Fibroblast of gingiva (primary cell): ENCODE data around the gene FAM32A.

Experiments used
- DNase-seq: peaks from one replicate; pipeline ENCODE4 v3.0.0-alpha.2; 2011; ENCODE audit warnings: low read depth

FAM32A gene

GRCh38 chr19:16185123-16185767 lies at the start of gene FAM32A:
Gene FAM32A (plus strand): TSS chr19:16185410. CDS start chr19:16185443, 33 bp downstream.
- DNase-seq, result peak; percentile 99

GRCh38 chr19:16135430-16136127 lies 49.6 kb upstream of the FAM32A start:
- DNase-seq, result no peak

GRCh38 chr19:16136185-16136999 lies 48.8 kb upstream of the FAM32A start:
- no peak for DNase-seq

DNA sequence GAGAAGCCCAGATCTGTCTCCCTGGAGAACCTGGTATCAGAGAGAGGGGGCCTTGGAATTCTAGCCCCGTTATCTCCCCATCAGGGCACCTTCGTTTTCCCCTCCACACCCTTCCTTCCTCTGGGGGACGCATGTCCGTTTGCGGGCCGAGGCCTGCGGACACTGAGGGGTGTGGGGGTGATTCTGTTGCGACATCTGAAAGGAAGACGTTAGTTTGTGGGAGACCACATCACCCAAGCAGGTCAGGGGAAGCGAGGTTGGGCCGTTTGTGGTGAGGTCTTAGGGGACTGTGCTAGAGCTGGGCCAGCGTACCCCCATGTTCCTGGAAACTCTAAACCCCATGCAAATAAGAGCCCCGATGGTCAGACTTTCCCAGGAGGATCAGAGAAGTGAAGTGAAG lies 45.5 kb upstream of the FAM32A start:
- no peak for DNase-seq

DNA sequence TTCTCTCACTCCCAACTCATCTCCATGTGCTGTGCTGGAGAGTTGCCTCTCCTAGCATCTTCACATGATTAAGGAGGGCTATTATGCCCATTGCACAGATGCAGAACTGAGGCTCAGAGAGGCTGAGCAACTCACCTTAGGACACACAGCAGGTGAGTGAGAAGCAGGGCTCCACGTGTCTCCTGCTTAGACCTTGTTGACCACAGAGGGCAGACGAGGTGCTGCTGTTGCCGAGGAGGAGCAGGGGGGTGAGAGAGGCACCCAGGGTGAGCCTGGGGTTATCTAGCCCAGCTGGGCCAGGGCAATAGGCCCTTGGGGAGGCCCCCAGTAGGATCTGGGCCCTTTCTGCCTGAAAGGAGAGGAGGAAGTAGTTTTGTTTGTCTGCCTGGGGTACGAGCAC lies 44.2 kb upstream of the FAM32A start:
- no peak for DNase-seq

- DNase-seq, result no peak
These were observed 43.1 kb upstream of the FAM32A start for GRCh38 chr19:16142032-16142580.

DNA sequence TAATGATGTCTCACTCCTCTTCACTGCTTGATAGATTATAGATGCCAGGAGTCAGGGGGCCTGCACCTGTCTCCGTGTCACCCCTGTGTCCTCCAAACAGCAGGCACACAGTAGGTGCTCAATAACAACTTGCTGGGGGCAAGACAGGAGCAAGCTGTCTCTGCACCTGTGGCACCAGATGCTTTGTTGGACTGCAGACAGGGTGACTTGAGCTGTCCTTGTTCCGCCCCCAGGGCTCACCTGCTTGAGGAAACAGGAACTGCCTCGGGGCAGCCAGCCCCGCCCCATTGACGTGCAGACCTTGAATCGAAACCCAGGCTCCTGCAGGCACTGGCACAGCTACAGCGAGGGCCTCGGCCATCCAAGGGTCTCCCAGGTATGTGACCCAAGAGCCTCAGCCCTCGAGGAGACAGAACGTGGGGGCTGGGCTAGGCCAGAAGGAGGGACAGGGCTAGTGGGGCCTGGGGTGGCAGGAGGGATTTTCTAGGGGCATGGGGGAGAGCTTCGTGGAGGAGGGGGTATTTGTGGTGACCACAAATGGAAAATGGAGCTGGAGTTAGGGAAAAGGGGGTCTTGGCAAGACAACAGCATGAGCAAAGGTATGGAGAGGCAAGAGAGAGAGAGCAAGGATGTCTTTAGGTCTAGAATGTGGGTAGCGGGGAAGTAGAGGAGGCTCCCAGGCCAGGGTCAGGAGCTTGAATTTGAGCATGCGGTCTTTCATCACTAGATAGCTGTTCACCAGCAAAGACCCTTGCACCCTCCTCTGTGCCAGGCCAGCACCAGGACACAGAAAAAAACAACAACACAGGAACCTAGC lies 41.6 kb upstream of the FAM32A start, which contains the start of gene HSH2D:
HSH2D (plus strand) TSS at position 287 of the 817 bp plus-strand sequence. CDS start 5,066 bp downstream, outside the sequence.
- no peak for DNase-seq

GRCh38 chr19:16144216-16144581 lies 41.0 kb upstream of the FAM32A start:
- no peak for DNase-seq

DNA sequence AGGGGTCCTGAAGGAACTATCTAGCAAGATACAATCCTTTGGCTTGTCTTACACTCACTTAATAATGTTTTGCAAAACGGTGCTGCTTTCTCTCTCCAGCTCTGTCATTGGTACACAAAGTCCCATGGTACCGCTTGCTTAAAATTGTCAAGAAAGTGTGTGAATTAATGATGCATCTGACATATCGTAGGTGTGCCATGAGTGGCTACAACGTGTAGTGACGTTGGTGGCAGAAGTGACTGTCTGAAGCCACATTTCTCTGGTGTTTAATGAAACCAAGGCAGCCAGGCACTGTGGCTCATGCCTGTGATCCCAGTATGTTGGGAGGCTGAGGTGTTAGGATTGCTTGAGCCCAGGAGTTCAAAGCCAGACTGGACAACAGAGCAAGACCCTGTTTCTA lies 39.1 kb upstream of the FAM32A start:
- DNase-seq, result no peak

- no peak for DNase-seq
These were observed 36.6 kb upstream of the FAM32A start for GRCh38 chr19:16148443-16149229.

GRCh38 chr19:16153582-16154336 lies 31.5 kb upstream of the FAM32A start:
- DNase-seq, result no peak

GRCh38 chr19:16154557-16154956 lies 30.7 kb upstream of the FAM32A start:
- DNase-seq, result no peak

- no peak for DNase-seq
These were observed 30.1 kb upstream of the FAM32A start for GRCh38 chr19:16155128-16155527.

DNA sequence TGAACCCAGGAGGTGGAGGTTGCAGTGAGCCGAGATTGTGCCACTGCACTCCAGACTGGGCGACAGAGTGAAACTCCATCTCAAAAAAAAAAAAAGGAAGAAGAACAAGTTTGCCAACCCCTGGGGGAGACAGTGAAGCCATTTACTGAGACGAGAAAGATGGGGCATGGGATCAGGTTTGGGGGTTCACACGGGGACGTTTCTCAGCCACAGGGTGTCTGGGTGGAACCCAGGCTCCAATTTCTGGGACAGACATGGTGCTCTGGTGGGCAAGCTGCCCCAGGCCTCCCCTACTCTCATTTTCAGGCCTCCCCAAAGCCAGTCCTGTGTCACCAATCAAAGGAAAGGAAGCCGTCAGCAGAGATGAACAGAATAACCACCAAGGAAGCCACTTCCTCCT lies 28.3 kb upstream of the FAM32A start:
- no peak for DNase-seq

DNA sequence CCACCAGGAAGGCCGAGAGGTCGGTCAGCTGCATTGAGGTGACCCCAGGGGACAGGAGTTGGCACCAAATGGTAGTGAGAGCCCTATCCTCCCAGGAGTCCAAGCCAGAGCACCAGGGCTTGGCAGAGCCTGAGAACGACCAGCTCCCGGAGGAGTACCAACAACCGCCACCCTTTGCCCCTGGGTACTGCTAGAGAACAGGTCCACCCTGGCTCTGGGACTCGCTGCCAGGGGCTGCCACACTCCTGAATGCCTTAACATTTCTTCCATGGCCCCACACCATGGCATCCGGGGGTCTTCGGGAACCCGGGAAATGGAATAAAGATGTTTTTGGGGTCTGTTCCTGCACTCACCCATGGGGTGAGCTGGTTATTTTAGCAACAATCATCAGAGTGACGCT lies 27.6 kb upstream of the FAM32A start:
- DNase-seq, result no peak

- DNase-seq, result no peak
These were observed 25.6 kb upstream of the FAM32A start for GRCh38 chr19:16159655-16160054.

DNA sequence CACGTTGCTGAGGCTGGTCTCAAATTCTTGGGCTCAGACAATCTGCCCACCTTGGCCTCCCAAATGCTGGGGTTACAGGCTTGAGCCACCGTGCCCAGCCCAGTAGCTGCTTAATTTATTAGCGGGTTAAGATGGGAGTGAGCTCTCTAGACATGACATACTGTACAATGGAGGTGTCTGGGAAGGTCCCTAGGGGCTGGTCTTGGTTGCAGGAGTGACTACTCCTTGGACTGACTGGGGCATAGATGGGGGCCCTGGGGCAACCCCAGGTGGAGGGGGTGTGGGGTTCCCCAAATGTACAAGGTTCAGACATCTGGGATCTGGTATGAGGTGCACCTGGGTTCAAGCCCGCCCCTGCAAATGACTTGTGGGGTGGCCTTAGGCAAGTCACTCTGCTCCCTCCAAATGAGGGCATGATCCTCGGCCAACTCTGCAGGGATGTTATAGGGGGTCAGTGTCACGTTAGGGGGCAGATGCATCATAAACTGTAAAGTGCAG lies 24.7 kb upstream of the FAM32A start:
- no peak for DNase-seq

GRCh38 chr19:16160943-16161560 lies 24.2 kb upstream of the FAM32A start:
- DNase-seq, result no peak

DNA sequence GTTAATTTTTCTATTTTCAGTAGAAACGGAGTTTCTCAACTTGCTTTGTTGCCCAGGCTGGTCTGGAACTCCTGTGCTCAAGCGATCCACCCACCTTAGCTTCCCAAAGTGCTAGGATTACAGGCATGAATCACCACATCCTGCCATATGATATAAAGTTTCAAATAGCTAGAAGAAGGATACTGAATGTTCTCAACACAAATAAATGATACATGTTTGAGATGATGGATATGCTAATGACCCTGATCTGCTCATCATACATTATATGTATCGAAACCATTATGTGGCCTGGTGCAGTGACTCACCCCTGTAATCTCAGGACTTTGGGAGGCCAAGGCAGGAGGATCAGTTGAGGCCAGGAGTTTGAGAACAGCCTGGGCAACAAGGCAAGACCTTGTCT lies 23.4 kb upstream of the FAM32A start:
- DNase-seq, result peak; percentile 66
